ENCODE measurements around the gene CPNE4.

DNA sequence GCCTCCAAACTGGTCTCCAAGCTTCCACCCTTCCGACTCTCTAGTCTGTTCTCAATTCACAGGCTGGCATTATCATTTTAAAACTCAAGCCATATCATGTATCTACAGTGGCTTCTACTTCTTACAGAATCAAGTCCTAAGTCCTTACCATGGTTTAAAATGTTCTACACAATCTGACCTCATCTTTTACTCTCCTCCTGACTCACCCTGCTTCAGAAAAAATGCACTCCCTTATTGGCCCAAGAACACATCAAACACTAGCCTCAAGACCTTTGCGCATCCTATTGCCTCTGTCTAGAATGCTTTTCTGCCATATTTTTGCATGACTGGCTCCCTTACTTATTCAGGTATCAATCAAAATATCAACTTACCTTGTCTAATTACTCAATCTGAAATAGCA lies 543.0 kb downstream of the CPNE4 start:
- TF ChIP-seq, protein P1, sequence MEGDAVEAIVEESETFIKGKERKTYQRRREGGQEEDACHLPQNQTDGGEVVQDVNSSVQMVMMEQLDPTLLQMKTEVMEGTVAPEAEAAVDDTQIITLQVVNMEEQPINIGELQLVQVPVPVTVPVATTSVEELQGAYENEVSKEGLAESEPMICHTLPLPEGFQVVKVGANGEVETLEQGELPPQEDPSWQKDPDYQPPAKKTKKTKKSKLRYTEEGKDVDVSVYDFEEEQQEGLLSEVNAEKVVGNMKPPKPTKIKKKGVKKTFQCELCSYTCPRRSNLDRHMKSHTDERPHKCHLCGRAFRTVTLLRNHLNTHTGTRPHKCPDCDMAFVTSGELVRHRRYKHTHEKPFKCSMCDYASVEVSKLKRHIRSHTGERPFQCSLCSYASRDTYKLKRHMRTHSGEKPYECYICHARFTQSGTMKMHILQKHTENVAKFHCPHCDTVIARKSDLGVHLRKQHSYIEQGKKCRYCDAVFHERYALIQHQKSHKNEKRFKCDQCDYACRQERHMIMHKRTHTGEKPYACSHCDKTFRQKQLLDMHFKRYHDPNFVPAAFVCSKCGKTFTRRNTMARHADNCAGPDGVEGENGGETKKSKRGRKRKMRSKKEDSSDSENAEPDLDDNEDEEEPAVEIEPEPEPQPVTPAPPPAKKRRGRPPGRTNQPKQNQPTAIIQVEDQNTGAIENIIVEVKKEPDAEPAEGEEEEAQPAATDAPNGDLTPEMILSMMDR (conservative IDR thresholded peaks at IDR 0.05; ENCODE audit: low read length), result no peak
- no peak for TF ChIP-seq EZH2phosphoT487 (IDR thresholded peaks at IDR 0.05; ENCODE audit: borderline replicate concordance)
